Upper lobe of right lung (tissue), 1 donor: ENCODE results near the gene BCDIN3D. TPM values are rescaled to one million over a fixed set of nuclear protein-coding genes. Genes with fewer than 3 reads are reported as not detected.

Experiments
- ATAC-seq: fragments of 200-7000 bp; cut with Tn5 transposase; one replicate; pipeline ENCODE4 v1.9.1; 2020; ENCODE audit warnings: mild to moderate bottlenecking, moderate library complexity
- DNase-seq: peaks from one replicate; pipeline ENCODE4 v3.0.0-alpha.2; 2020
- H3K27ac ChIP-seq: fragments of 200-600 bp; one replicate; pipeline ENCODE4 v1.8.0; 2022
- H3K27me3 ChIP-seq: fragments of 200-600 bp; one replicate; pipeline ENCODE4 v1.8.0; 2022; ENCODE audit warnings: mild to moderate bottlenecking
- H3K36me3 ChIP-seq: fragments of 200-600 bp; one replicate; pipeline ENCODE4 v1.8.0; 2022
- H3K4me1 ChIP-seq: fragments of 200-600 bp; one replicate; pipeline ENCODE4 v1.8.0; 2022
- H3K4me3 ChIP-seq: fragments of 200-600 bp; one replicate; pipeline ENCODE4 v1.8.0; 2022; ENCODE audit warnings: mild to moderate bottlenecking
- H3K9me3 ChIP-seq: fragments of 200-600 bp; one replicate; pipeline ENCODE4 v1.8.0; 2022
- intact Hi-C: fragments of 100-400 bp; cut with DNase I; formaldehyde crosslinking; loops from one replicate; pipeline ENCODE4 v1.11.0; 2022
- total RNA-seq: library from RNA; stranded (reverse); fragmentation: NEBNext Ultra II Directional; extraction: Animal tissue kit (Norgen Biotek cat#: 25700); gene quantifications from one replicate; pipeline ENCODE4 v1.2.1, GENCODE V29; 2021
- TF ChIP-seq, protein P1 (sequence below): fragments of 200-600 bp; IDR thresholded peaks from one replicate; pipeline ENCODE4 v1.8.0; 2022; ENCODE audit warnings: antibody characterized with exemption
- donor health status: DM: no; HTN: yes; CAD: no; lungs with severe emphysema.

Gene BCDIN3D
- total RNA-seq, 1 donor from 2014 or later = 4.9 TPM

DNA sequence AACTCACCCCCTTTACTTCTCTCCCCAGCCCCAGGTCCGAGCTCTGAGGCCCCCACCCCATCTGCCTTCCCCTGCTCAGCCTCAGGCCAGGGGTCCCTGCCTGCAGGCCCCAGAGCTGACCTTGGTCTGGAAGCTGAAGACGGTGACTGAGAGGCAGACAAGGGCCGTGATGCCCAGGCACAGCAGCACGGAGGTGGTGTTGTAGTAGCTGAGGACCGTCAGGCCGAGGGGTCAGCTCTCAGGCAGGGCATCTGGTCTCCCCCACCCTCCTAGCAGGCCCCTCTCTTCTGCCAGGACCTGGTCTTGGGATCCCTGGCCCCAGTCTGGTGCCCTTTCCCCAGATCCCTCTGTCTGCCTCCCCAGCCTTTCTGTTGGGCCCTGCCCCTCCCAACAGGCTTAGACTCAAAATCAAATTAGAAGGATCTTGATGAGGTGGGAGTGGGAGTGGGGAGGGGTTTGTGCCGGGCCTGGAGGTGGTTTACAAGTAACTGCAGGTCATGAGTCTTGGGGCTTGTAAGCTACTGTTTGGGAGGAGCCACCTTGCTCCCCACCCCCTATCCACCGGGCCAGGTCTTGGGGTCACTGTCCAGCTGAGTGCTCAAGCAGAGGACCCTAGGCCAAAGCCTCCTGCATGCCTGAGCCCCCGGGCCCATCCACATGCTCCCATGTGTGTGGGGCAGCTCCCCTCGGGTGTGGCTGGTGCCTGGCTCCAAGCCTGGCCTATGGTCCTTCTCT lies 46.6 kb upstream of the BCDIN3D start:
- intact Hi-C loops = no loop called here
- TF ChIP-seq, protein P1, sequence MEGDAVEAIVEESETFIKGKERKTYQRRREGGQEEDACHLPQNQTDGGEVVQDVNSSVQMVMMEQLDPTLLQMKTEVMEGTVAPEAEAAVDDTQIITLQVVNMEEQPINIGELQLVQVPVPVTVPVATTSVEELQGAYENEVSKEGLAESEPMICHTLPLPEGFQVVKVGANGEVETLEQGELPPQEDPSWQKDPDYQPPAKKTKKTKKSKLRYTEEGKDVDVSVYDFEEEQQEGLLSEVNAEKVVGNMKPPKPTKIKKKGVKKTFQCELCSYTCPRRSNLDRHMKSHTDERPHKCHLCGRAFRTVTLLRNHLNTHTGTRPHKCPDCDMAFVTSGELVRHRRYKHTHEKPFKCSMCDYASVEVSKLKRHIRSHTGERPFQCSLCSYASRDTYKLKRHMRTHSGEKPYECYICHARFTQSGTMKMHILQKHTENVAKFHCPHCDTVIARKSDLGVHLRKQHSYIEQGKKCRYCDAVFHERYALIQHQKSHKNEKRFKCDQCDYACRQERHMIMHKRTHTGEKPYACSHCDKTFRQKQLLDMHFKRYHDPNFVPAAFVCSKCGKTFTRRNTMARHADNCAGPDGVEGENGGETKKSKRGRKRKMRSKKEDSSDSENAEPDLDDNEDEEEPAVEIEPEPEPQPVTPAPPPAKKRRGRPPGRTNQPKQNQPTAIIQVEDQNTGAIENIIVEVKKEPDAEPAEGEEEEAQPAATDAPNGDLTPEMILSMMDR = no peak
- H3K27me3 ChIP-seq = peaks cover 7% of the 10 kb centered on the region
- no peaks in the 10 kb centered on the region for H3K9me3 ChIP-seq
- no peak for DNase-seq
- H3K4me3 ChIP-seq = no peak overlapping the region
- no peak overlapping the region for H3K27ac ChIP-seq
- no peaks in the 10 kb centered on the region for H3K4me1 ChIP-seq
- H3K36me3 ChIP-seq = no peaks in the 10 kb centered on the region
- no peak for ATAC-seq

DNA sequence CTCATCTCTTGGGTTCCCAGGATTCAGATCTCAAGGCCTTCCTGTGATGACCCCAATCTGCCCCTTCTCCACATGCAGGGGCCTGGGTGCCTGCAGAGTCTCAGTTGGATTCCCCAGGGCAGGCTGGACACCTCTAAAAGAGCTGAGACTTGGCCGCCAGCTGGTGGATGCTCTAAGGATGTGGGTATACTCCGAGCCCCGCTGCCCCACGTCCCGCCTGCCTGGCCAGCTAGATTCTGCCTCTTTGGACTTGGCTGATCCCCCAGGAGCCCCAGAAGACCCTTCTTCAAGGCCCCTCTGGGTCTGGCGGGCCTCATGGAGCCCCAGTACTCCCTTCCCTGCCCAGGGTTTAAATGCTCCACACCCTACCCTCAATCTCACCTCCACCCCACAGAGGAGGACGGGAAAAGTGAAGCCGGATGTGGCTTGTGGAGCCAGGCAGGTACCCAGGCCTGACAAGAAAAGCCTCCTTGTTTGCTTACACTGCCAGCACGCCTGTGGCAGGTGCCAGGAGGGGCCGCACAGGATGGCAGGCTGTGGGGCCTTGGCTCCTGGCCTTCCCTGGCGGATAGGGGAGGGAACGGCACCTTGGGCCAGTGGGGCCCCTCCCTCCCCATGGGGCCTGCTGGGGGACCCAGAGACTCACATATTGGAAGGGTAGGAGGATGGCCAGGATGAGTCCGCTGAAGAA lies 45.7 kb upstream of the BCDIN3D start:
- Histone ChIP-seq H3K36me3 (no peaks in the 10 kb centered on the region), H3K27ac (no peak overlapping the region), H3K27me3 (peaks cover 7% of the 10 kb centered on the region), H3K4me1 (no peaks in the 10 kb centered on the region), H3K9me3 (no peaks in the 10 kb centered on the region), H3K4me3 (no peak overlapping the region)
- TF ChIP-seq, protein P1 = no peak
- intact Hi-C loops = no loop called here
- DNase-seq (no peak), ATAC-seq (peak; percentile 5)

DNA sequence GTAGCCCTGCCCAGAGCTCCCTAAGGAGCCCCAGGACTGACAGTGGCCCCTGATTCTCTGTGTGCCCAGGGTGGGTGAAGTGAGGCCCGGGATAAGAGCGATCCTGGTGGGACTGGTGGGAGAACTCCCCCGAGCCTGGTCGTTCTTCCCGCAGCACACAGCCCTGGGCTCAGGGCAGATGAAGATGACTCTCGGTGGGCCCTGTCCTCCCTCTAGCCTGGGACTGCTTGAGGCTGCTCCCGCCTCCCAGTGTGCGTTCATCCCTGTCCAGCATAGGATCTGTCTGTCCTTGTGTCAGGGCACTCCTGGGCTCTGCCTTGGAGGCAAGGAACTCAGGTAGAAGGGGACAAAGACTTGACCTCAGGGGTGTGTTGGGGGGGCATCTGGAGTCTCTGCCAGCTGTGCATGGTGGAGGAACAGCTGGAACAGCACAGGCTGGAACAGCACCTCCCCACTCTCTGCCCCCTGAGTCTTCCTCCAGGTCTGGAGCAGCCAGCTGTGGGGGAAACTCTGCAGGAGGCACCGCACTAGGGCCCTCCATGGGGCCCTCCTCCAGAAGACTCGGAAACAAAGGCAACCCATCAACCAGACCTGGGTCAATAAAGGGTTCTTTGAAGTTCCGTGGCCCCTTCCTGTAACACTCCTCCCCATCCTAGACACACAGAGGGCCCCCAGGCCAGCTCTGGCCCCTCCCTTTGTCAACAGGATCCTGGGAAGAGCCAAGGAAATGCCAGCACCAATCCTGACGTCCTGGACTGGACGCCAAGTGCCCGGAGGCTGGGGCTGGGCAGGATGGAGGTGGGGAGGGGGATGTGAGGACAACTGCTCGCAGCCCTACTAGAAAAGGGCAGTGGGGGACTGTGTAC lies 44.9 kb upstream of the BCDIN3D start:
- no peak for ATAC-seq
- no peak for DNase-seq
- Histone ChIP-seq H3K9me3 (no peaks in the 10 kb centered on the region), H3K27me3 (peaks cover 7% of the 10 kb centered on the region), H3K4me1 (no peaks in the 10 kb centered on the region), H3K27ac (no peak overlapping the region), H3K4me3 (no peak overlapping the region), H3K36me3 (no peaks in the 10 kb centered on the region)
- TF ChIP-seq, protein P1 = no peak
- intact Hi-C loops = no loop called here

DNA sequence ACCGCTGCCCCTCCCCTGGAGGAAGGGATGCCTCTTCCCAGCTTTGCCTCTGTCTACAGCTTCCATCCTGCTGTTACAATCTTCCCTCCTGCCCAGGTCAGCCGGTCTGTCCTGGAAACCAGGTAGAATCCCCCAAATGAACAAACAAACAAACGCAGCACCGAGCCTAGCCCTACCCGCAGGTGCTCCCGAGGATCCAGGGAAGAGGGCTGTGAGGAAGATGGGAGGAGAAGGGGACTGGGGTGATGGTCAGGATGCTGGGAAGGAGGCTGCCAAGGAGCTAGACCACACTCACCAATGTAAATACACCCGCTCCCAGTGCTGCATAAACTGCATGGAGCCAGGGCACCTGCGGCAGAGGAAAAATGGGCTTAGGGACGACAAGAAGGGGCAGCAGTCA lies 44.2 kb upstream of the BCDIN3D start:
- Histone ChIP-seq H3K27me3 (peaks cover 7% of the 10 kb centered on the region), H3K27ac (no peak overlapping the region), H3K4me3 (no peak overlapping the region), H3K4me1 (no peaks in the 10 kb centered on the region), H3K9me3 (no peaks in the 10 kb centered on the region), H3K36me3 (no peaks in the 10 kb centered on the region)
- ATAC-seq = no peak
- no peak for DNase-seq
- TF ChIP-seq, protein P1 = no peak
- intact Hi-C loops = no loop called here

DNA sequence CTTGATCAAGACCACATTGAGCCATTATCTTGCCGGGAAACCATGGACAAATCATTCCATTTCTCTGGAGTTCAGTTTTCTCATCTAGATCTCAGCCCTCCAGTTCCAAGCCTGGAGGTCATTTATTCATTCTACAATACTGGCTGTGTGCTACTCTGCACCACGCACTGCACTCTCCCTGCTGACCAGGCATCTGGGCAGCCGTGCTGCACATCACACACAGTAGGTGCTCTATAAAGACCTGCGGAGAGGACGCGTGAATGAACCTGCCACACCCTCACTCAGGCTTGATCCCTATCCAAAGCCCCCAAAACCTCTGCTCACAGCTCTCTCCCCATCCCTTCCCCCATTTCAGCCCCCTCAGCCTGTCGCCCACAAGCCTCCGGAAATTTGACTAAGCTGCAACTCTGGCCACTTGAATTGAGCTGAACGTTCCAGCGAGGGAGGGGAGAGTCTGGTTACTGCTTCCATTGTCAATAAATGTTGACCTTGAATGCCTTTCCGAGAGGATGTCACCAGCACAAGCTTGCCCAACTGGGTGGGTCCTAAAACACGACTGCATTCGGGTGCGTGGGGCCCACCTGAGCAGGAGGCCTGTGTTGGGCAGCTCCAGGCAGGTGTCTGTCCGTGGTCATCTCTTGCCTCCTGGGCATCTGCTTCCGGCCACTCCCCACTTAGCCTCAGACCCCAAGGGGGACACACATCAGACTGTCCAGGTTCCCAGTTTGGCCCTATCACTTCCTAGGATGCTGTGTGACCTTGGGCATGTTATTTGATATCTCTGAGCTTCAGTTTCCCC lies 43.0 kb upstream of the BCDIN3D start:
- no peaks in the 10 kb centered on the region for H3K4me1 ChIP-seq
- no peak overlapping the region for H3K4me3 ChIP-seq
- no peaks in the 10 kb centered on the region for H3K9me3 ChIP-seq
- TF ChIP-seq, protein P1 = no peak
- ATAC-seq (no peak), DNase-seq (no peak)
- H3K27me3 ChIP-seq = peaks cover 7% of the 10 kb centered on the region
- H3K36me3 ChIP-seq = no peaks in the 10 kb centered on the region
- no peak overlapping the region for H3K27ac ChIP-seq
- intact Hi-C loops = no loop called here
